ENCODE measurements around the gene NXPH4.

GRCh38 chr12:57238854-57239554 lies 22.4 kb downstream of the NXPH4 start:
- peak; percentile 97 for TF ChIP-seq CTCF (conservative IDR thresholded peaks at IDR 0.05)
- TF ChIP-seq EZH2 (IDR thresholded peaks at IDR 0.05; ENCODE audit: low read depth) = no peak

All from PC-9 (cell line).